Panc1 (cell line): Measurements from ENCODE around the gene BCL11B. TPM values are rescaled to one million over a fixed set of nuclear protein-coding genes. Genes with fewer than 3 reads are reported as not detected.

ENCODE experiments used
- ATAC-seq: fragments of 200-7000 bp; cut with Tn5 transposase; 2 replicates; pipeline ENCODE4 v1.9.1; 2020; ENCODE audit warnings: mild to moderate bottlenecking, moderate library complexity
- BruUV-seq: library from RNA; stranded (reverse); fragments of 400-500 nt; replicated peaks from 2 replicates; lab custom pipeline; 2021; lab: Mats Ljungman, UMichigan
- CTCF ChIA-PET: fragments of 300-600 bp; sonication (Branson Sonifier 250); formaldehyde crosslinking; loops from one replicate; lab custom pipeline; 2022; ENCODE audit warnings: antibody characterized with exemption; lab: Charles Lee
- POLR2A ChIA-PET: fragments of 300-600 bp; sonication (Branson Sonifier 250); formaldehyde crosslinking; loops from one replicate; lab custom pipeline; 2022; ENCODE audit warnings: antibody characterized with exemption; lab: Charles Lee
- DNase-seq: peaks from one replicate; pipeline ENCODE4 v3.0.0-alpha.2; 2010; ENCODE audit warnings: low read depth, low spot score
- H3K27ac ChIP-seq: 2 replicates; pipeline ENCODE4 v1.5.1; 2011; ENCODE audit warnings: mild to moderate bottlenecking, low read length, inconsistent platforms
- H3K27me3 ChIP-seq: fragments of 200-500 bp; sonication (Bioruptor generic); 2 replicates; pipeline ENCODE4 v1.6.0; 2014; ENCODE audit warnings: low read length, inconsistent platforms; ENCODE audit not compliant: control insufficient read depth, insufficient read depth
- H3K36me3 ChIP-seq: fragments of 200-500 bp; sonication (Bioruptor generic); 2 replicates; pipeline ENCODE4 v1.5.1; 2014; ENCODE audit warnings: inconsistent platforms, mild to moderate bottlenecking, low read length, moderate library complexity; ENCODE audit not compliant: control insufficient read depth, insufficient read depth
- H3K4me1 ChIP-seq: 2 replicates; pipeline ENCODE4 v1.5.1; 2011; ENCODE audit warnings: inconsistent platforms, mild to moderate bottlenecking, low read length, moderate library complexity; ENCODE audit not compliant: control insufficient read depth, insufficient read depth
- H3K4me3 ChIP-seq, 2 experiments: 2 replicates each; pipeline ENCODE4 v1.5.1; 2011 to 2012; ENCODE audit warnings: low read depth in 2 of 2, low read length in 2 of 2, mild to moderate bottlenecking in 2 of 2, inconsistent platforms in 1 of 2, moderate library complexity in 1 of 2
- H3K9me3 ChIP-seq: fragments of 200-500 bp; sonication (Bioruptor generic); 2 replicates; pipeline ENCODE4 v1.5.1; 2014; ENCODE audit warnings: low read depth, mild to moderate bottlenecking, inconsistent platforms, low read length, moderate library complexity; ENCODE audit not compliant: control insufficient read depth, insufficient read depth
- CTCF ChIP-seq: fragments of 450-650 bp; IDR thresholded peaks from 2 replicates; pipeline ENCODE4 v1.5.1; 2017; ENCODE audit warnings: mild to moderate bottlenecking
- POLR2AphosphoS5 ChIP-seq: IDR thresholded peaks from 2 replicates; pipeline ENCODE4 v1.6.1; 2012; ENCODE audit warnings: mild to moderate bottlenecking, low read depth, low read length, moderate library complexity
- REST ChIP-seq, 2 experiments: IDR thresholded peaks; 2 replicates each; pipeline ENCODE4 v1.6.1; 2011 to 2012; ENCODE audit warnings: low read depth in 2 of 2, control low read depth in 1 of 2, low read length in 1 of 2, mild to moderate bottlenecking in 1 of 2, moderate library complexity in 1 of 2; ENCODE audit not compliant: insufficient read depth in 1 of 2
- SIN3A ChIP-seq: IDR thresholded peaks from 2 replicates; pipeline ENCODE4 v1.6.1; 2012; ENCODE audit warnings: low read depth, mild to moderate bottlenecking, low read length, moderate library complexity, borderline replicate concordance; ENCODE audit not compliant: insufficient read depth
- TCF7L2 ChIP-seq: IDR thresholded peaks from 2 replicates; pipeline ENCODE4 v1.6.1; 2011; ENCODE audit warnings: mild to moderate bottlenecking, low read depth, low read length, inconsistent platforms
- in situ Hi-C: cut with HindIII; loops from 2 replicates; pipeline ENCODE4 v1.10.0; 2016; ENCODE audit warnings: low sequenced_read_pairs, low pct_unique_long_range_greater_than_20kb
- intact Hi-C: fragments of 100-400 bp; cut with micrococcal nuclease; formaldehyde crosslinking; loops from one replicate; pipeline ENCODE4 v1.10.0; 2022; ENCODE audit not compliant: unreplicated experiment
- total RNA-seq: library from RNA; stranded (reverse); gene quantifications from one replicate; pipeline ENCODE4 v1.2.1, GENCODE V29; 2021; ENCODE audit not compliant: unreplicated experiment

Gene BCL11B
- total RNA-seq, 1 experiment from 2014 or later: 0.23 TPM

- Histone ChIP-seq H3K9me3 (no peaks in the 10 kb centered on the region), H3K4me3 (no peak overlapping the region), H3K27me3 (no peaks in the 10 kb centered on the region; the same call in 1 of the 2 replicates), H3K27ac (no peak overlapping the region), H3K36me3 (no peaks in the 10 kb centered on the region), H3K4me1 (no peaks in the 10 kb centered on the region)
- TF ChIP-seq SIN3A: no peak
- no peak for TF ChIP-seq REST (IDR thresholded peaks at IDR 0.05; ENCODE audit: insufficient read depth in 1 of 2, low read depth in 2 of 2, low read length in 1 of 2)
- no peak for TF ChIP-seq CTCF
- no peak for TF ChIP-seq TCF7L2
- no peak for TF ChIP-seq POLR2AphosphoS5
- DNase-seq: no peak
- ChIA-PET POLR2A (no interaction called here), CTCF (no interaction called here)
- no peak for ATAC-seq
- BruUV-seq: no TSS peak
- intact Hi-C loops (no loop called here), in situ Hi-C loops (no loop called here)
These were observed 134.8 kb downstream of the BCL11B start for GRCh38 chr14:99137001-99137700.

- TF ChIP-seq CTCF (no peak), TCF7L2 (no peak), SIN3A (no peak), POLR2AphosphoS5 (no peak), REST (IDR thresholded peaks at IDR 0.05; ENCODE audit: insufficient read depth in 1 of 2, low read depth in 2 of 2, low read length in 1 of 2) (no peak)
- ATAC-seq (no peak), DNase-seq (no peak)
- CTCF ChIA-PET: no interaction called here
- POLR2A ChIA-PET: no interaction called here
- Histone ChIP-seq H3K36me3 (no peaks in the 10 kb centered on the region), H3K9me3 (no peaks in the 10 kb centered on the region), H3K4me3 (no peak overlapping the region), H3K4me1 (no peaks in the 10 kb centered on the region), H3K27ac (no peak overlapping the region), H3K27me3 (no peaks in the 10 kb centered on the region; the same call in 1 of the 2 replicates)
- no TSS peak for BruUV-seq
- in situ Hi-C loops (no loop called here), intact Hi-C loops (no loop called here)
These were observed 135.6 kb downstream of the BCL11B start for GRCh38 chr14:99136401-99136800.
